Measurements from ENCODE around the gene MRPL12. TPM values are rescaled to one million over a fixed set of nuclear protein-coding genes. Genes with fewer than 3 reads are reported as not detected.

Gene MRPL12
- total and polyA plus RNA-seq, 2 donors (not counting 1 experiment from before 2014, with no cell fraction given), result 11.2 to 46.8 TPM

GRCh38 chr17:81682565-81683207, 20.5 kb upstream of the MRPL12 start:
- Histone ChIP-seq H3K36me3 (ENCODE audit: control insufficient read depth, insufficient read depth, low read length) (peaks cover 20% of the 10 kb centered on the region), H3K4me1 (ENCODE audit: control insufficient read depth, extremely low read depth, insufficient read depth, low read length) (peaks cover 12% of the 10 kb centered on the region), H3K27ac (ENCODE audit: insufficient read depth, low read length) (peak overlapping the region; percentile 94), H3K79me2 (ENCODE audit: control insufficient read depth, insufficient read depth, low read length) (peaks cover 56% of the 10 kb centered on the region), H3K4me3 (replicated peaks in 1 of 4; ENCODE audit: control extremely low read depth in 1 of 4, insufficient read depth in 1 of 4, low read depth in 3 of 4, low read length in 4 of 4) (peak overlapping the region; percentile 80 to 97 (median 92)), H2AFZ (ENCODE audit: low read length) (no peak overlapping the region), H4K20me1 (ENCODE audit: control insufficient read depth, extremely low read depth, insufficient read depth, low read length) (peaks cover 2% of the 10 kb centered on the region), H3K9me3 (ENCODE audit: control insufficient read depth, insufficient read depth, low read depth, low read length) (no peaks in the 10 kb centered on the region), H3K4me2 (ENCODE audit: extremely low read depth, insufficient read depth, low read length) (peak overlapping the region; percentile 88), H3K9ac (ENCODE audit: insufficient read depth, low read length) (peak overlapping the region; percentile 92), H3K27me3 (ENCODE audit: control insufficient read depth, insufficient read depth, low read length) (no peaks in the 10 kb centered on the region)
- peak in 1 of 2 donors; percentile 8 for DNase-seq (ENCODE audit: low read depth in 2 of 2)
- TF ChIP-seq CTCF (conservative IDR thresholded peaks at IDR 0.05 in 1 of 2, IDR thresholded peaks at IDR 0.05 in 1 of 2; ENCODE audit: low read depth in 1 of 2, low read length in 2 of 2), result no peak
- no peak for TF ChIP-seq EZH2 (IDR thresholded peaks at IDR 0.05; ENCODE audit: low read length, missing control alignments)

- Histone ChIP-seq H3K27ac (ENCODE audit: insufficient read depth, low read length) (peak overlapping the region; percentile 94), H3K4me2 (ENCODE audit: extremely low read depth, insufficient read depth, low read length) (peak overlapping the region; percentile 88), H3K4me1 (ENCODE audit: control insufficient read depth, extremely low read depth, insufficient read depth, low read length) (peaks cover 12% of the 10 kb centered on the region), H3K4me3 (replicated peaks in 1 of 4; ENCODE audit: control extremely low read depth in 1 of 4, insufficient read depth in 1 of 4, low read depth in 3 of 4, low read length in 4 of 4) (peak overlapping the region; percentile 80 to 97 (median 92)), H4K20me1 (ENCODE audit: control insufficient read depth, extremely low read depth, insufficient read depth, low read length) (peaks cover 2% of the 10 kb centered on the region), H3K9ac (ENCODE audit: insufficient read depth, low read length) (peak overlapping the region; percentile 92), H2AFZ (ENCODE audit: low read length) (peak overlapping the region; percentile 57), H3K79me2 (ENCODE audit: control insufficient read depth, insufficient read depth, low read length) (peaks cover 61% of the 10 kb centered on the region), H3K9me3 (ENCODE audit: control insufficient read depth, insufficient read depth, low read depth, low read length) (no peaks in the 10 kb centered on the region), H3K36me3 (ENCODE audit: control insufficient read depth, insufficient read depth, low read length) (peaks cover 24% of the 10 kb centered on the region), H3K27me3 (ENCODE audit: control insufficient read depth, insufficient read depth, low read length) (no peaks in the 10 kb centered on the region)
- no peak for TF ChIP-seq CTCF (conservative IDR thresholded peaks at IDR 0.05 in 1 of 2, IDR thresholded peaks at IDR 0.05 in 1 of 2; ENCODE audit: low read depth in 1 of 2, low read length in 2 of 2)
- no peak for TF ChIP-seq EZH2 (IDR thresholded peaks at IDR 0.05; ENCODE audit: low read length, missing control alignments)
- DNase-seq (ENCODE audit: low read depth in 2 of 2), result no peak
Observed at GRCh38 chr17:81683208-81683583, 20.0 kb upstream of the MRPL12 start.

DNA sequence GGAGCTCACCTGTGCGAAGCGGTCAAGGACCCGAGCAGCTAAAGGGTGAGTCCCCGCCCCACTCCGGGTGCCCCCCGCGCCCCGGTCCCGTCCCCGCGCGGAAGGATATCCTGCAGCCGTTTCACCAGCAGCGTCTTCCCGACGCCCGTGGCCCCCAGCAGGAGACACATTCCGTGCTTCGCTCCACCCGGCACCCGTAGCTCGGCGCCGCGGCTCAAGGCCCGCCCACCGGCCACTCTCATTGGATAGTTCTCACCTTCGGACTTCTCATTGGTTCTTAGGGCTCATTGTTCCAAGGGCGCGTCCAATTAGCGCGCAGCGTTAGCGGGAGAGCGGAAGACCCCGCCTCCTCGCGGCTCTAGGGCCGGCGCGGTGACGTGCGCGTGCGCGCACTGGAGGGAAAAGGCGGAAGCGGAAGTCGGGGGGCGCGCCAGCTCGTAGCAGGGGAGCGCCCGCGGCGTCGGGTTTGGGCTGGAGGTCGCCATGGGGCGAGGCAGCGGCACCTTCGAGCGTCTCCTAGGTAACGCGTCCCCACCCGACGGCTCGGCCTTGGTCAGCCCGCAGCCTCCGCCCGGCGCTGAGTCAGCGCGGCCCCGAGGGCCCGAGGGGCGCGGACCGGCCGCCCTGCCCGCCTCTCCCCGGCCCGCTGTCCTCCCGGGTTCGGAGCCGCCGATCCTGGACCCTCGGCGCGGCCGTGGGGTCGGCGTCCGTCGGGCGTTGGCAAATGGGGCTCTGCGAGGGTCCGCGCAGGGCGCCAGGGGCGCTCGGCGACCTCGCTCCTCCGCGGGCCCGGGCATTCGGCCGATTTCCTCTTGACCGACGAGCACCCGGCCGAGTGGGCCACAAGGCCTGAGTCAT, 19.4 kb upstream of the MRPL12 start, which contains the start of the genes ARL16 and HGS:
TSS of gene ARL16 (minus strand) at position 214 of the 858 bp plus-strand sequence. CDS start at position 170, 44 bp downstream.
TSS of gene HGS (plus strand) at position 428 of the 858 bp plus-strand sequence. CDS start at position 484, 56 bp downstream.
- peak; percentile 99 to 100 for DNase-seq (ENCODE audit: low read depth in 2 of 2)
- H2AFZ ChIP-seq (ENCODE audit: low read length), result peak within 1 kb of the TSS; percentile 57
- peaks cover 2% of the 10 kb centered on the region for H4K20me1 ChIP-seq (ENCODE audit: control insufficient read depth, extremely low read depth, insufficient read depth, low read length)
- no peaks in the 10 kb centered on the region for H3K9me3 ChIP-seq (ENCODE audit: control insufficient read depth, insufficient read depth, low read depth, low read length)
- peaks cover 12% of the 10 kb centered on the region for H3K4me1 ChIP-seq (ENCODE audit: control insufficient read depth, extremely low read depth, insufficient read depth, low read length)
- H3K36me3 ChIP-seq (ENCODE audit: control insufficient read depth, insufficient read depth, low read length), result peaks cover 30% of the 10 kb centered on the region
- no peaks in the 10 kb centered on the region for H3K27me3 ChIP-seq (ENCODE audit: control insufficient read depth, insufficient read depth, low read length)
- peak within 1 kb of the TSS; percentile 100 for H3K4me2 ChIP-seq (ENCODE audit: extremely low read depth, insufficient read depth, low read length)
- H3K27ac ChIP-seq (ENCODE audit: insufficient read depth, low read length), result peak within 1 kb of the TSS; percentile 96
- peaks cover 68% of the 10 kb centered on the region for H3K79me2 ChIP-seq (ENCODE audit: control insufficient read depth, insufficient read depth, low read length)
- H3K9ac ChIP-seq (ENCODE audit: insufficient read depth, low read length), result peak within 1 kb of the TSS; percentile 97
- TF ChIP-seq CTCF (conservative IDR thresholded peaks at IDR 0.05 in 1 of 2, IDR thresholded peaks at IDR 0.05 in 1 of 2; ENCODE audit: low read depth in 1 of 2, low read length in 2 of 2) (no peak), EZH2 (IDR thresholded peaks at IDR 0.05; ENCODE audit: low read length, missing control alignments) (no peak)
- peak within 1 kb of the TSS; percentile 89 to 97 (median 92) for H3K4me3 ChIP-seq (replicated peaks in 1 of 4; ENCODE audit: control extremely low read depth in 1 of 4, insufficient read depth in 1 of 4, low read depth in 3 of 4, low read length in 4 of 4)
